ENCODE results near the gene CXCL8.

DNA sequence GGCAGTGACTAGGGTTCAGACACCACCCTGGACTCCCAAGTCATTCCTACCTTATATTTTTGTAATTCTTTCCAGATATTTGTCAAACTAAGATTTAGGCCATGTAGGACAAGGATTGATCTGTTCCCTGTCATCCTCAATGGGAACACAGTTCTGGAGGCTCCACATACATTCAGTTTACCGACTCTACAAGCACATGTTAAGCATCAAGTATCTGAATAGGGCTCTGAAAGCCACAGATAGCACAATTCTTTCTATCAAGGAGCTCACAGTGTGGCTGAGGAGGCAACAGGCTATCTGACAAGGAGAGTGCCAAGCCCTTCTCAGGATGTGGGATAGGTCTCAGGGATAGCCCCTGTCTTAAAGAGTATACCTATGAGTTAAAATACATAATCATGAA is 37.0 kb upstream of the CXCL8 start:
- TF ChIP-seq, protein P1, sequence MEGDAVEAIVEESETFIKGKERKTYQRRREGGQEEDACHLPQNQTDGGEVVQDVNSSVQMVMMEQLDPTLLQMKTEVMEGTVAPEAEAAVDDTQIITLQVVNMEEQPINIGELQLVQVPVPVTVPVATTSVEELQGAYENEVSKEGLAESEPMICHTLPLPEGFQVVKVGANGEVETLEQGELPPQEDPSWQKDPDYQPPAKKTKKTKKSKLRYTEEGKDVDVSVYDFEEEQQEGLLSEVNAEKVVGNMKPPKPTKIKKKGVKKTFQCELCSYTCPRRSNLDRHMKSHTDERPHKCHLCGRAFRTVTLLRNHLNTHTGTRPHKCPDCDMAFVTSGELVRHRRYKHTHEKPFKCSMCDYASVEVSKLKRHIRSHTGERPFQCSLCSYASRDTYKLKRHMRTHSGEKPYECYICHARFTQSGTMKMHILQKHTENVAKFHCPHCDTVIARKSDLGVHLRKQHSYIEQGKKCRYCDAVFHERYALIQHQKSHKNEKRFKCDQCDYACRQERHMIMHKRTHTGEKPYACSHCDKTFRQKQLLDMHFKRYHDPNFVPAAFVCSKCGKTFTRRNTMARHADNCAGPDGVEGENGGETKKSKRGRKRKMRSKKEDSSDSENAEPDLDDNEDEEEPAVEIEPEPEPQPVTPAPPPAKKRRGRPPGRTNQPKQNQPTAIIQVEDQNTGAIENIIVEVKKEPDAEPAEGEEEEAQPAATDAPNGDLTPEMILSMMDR (IDR thresholded peaks at IDR 0.05) = no peak
- no peak for TF ChIP-seq POLR2A (IDR thresholded peaks at IDR 0.05)
